GM10248 (cell line): ENCODE data around the gene FOXQ1.

Source experiments
- CTCF ChIA-PET: fragments of 300-600 bp; sonication (Branson Sonifier 250); formaldehyde crosslinking; extraction: SDS; loops from one replicate; lab custom pipeline; 2021; ENCODE audit warnings: antibody characterized with exemption; lab: Yijun Ruan, JAX
- POLR2A ChIA-PET: fragments of 350-650 bp; sonication (Branson Sonifier 250); formaldehyde crosslinking; extraction: SDS; loops from one replicate; lab custom pipeline; 2020; ENCODE audit warnings: antibody characterized with exemption; lab: Yijun Ruan, JAX
- DNase-seq: peaks from one replicate; pipeline ENCODE4 v3.0.0; 2012; ENCODE audit errors: extremely low spot score
- TF ChIP-seq, protein P1 (sequence below): IDR thresholded peaks from 2 replicates; pipeline ENCODE4 v1.5.1; 2012; ENCODE audit warnings: mild to moderate bottlenecking, low read depth; ENCODE audit errors: extremely low read depth, missing control alignments, control extremely low read depth

Gene FOXQ1

DNA sequence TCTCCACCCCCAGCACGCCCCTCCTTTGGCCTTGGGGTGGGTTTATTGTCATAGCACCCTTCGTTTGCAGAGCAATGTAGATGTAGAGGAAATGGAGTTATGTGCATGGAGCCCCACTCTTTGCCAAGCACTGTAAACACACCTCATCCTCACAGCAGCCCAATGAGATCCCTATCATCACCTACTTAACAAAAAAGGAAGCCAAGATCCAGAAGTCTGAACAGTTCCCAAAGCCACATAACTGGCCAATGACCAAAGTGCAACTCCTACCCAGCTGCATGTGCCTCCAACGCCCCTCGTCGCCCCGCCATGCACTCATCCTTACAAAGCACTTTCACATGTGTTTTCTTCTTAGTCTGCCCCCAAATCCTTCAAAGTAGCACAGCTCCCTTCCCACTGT is 21.8 kb upstream of the FOXQ1 start:
- POLR2A ChIA-PET = no interaction called here
- DNase-seq = no peak
- CTCF ChIA-PET = no interaction called here

DNA sequence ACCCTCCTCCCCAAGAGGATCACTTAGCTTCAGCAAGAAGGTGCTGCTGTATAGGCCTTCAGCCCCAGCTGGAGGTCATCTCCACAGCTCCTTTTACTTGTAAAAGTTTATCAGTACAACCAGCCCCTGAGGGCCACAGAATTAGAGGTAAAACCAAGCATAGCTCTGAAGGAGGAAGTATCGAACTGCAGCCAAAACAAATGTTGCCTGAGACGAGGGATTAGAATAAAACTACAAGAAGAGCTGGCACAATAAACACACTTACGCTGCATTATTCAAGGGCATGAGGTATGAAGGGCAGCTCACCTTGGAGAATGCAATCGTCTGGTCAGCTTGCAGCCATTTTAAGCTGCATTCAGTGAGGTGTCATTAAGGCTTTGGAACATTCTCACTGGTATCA is 21.1 kb upstream of the FOXQ1 start:
- ChIA-PET POLR2A (no interaction called here), CTCF (no interaction called here)
- TF ChIP-seq, protein P1, sequence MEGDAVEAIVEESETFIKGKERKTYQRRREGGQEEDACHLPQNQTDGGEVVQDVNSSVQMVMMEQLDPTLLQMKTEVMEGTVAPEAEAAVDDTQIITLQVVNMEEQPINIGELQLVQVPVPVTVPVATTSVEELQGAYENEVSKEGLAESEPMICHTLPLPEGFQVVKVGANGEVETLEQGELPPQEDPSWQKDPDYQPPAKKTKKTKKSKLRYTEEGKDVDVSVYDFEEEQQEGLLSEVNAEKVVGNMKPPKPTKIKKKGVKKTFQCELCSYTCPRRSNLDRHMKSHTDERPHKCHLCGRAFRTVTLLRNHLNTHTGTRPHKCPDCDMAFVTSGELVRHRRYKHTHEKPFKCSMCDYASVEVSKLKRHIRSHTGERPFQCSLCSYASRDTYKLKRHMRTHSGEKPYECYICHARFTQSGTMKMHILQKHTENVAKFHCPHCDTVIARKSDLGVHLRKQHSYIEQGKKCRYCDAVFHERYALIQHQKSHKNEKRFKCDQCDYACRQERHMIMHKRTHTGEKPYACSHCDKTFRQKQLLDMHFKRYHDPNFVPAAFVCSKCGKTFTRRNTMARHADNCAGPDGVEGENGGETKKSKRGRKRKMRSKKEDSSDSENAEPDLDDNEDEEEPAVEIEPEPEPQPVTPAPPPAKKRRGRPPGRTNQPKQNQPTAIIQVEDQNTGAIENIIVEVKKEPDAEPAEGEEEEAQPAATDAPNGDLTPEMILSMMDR = no peak
- no peak for DNase-seq

More for the DNA sequence above, 21.8 kb upstream of the FOXQ1 start:
- TF ChIP-seq, protein P1 = no peak

DNA sequence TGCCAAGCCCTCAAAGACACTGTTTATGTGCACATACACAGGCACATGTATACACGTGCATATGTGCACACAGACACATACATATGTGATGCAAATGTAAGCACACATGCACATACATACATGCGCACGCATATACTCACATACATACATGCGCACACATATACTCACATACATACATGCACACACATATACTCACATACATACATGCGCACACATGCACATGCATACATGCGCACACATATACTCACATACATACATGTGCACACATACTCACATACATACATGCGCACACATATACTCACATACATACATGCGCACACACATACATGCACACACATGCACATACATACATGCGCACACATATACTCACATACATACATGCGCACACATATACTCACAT is 20.5 kb upstream of the FOXQ1 start:
- no peak for DNase-seq
- POLR2A ChIA-PET = no interaction called here
- CTCF ChIA-PET = interaction anchor here (0.8 kb wide), 1 partner anchor 9 kb away, joined by 3 read pairs; no protein-coding TSS in a partner anchor
- TF ChIP-seq, protein P1 = no peak

DNA sequence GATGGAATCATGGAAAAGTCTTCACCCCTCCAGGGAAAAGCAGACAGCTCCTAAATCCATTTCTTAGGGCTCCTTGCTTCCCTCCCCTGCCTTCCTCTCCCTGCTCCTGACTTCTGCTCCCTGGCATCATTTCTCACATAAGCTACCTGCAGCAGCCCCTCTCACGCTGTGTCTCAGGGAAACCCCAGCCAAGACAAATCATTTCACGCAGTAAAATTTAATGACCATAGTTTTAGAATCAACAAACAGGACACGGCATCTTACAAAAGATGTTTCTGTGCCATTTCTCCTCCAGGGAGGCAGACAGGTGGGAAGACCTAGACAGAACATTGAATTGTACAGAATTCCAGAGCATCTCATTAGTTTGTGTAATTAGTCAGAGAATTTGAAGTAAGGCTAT is 16.5 kb upstream of the FOXQ1 start:
- POLR2A ChIA-PET = no interaction called here
- DNase-seq = no peak
- TF ChIP-seq, protein P1 = no peak
- CTCF ChIA-PET = interaction anchor here (1.3 to 1.5 kb wide), 3 partner anchors 11 to 703 kb away, joined by 3 to 4 read pairs (median 3); no protein-coding TSS in a partner anchor

DNA sequence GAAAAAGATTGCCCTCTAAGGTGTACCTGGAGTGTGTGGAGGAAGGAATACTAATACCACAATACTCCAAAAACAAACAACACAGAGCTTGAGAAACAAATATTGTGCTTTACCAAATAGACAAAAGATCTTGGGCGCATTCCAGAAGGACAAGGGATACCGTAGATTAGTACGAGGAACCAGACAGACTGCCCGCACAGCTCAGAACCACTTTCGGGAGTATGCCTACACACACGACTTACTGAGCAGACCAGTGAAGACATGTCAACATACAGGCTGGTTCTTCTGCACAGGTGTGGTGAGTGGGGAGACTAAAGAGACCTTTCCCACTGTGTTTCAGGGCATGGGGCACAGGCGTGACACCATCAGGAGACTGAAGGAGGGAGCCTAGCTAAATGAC is 15.8 kb upstream of the FOXQ1 start:
- POLR2A ChIA-PET = no interaction called here
- DNase-seq = no peak
- TF ChIP-seq, protein P1 = no peak
- CTCF ChIA-PET = interaction anchor here (1.3 kb wide), 2 partner anchors 12 to 703 kb away, joined by 3 read pairs; no protein-coding TSS in a partner anchor

DNA sequence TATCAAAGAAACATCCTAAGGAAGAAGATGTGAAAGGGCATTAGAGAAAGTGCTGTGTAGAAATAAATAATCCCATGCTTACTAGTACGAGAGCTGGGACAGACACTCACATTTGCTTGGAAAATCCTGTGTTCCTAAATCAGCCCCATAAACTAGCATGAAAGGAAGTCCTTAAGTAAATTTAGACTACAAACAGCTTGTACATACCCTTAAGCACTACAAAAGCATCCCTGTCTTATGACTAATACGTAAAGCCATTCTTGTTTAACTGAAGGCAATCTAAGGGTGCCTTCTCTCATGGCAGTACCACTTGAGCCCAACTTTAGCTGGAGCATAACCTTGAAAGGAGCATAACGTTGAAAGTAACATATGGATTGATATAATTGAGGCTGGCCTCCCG is 15.4 kb upstream of the FOXQ1 start:
- ChIA-PET CTCF (interaction anchor here (1.3 kb wide), 1 partner anchor 704 kb away, joined by 3 read pairs; no protein-coding TSS in a partner anchor), POLR2A (no interaction called here)
- no peak for DNase-seq
- TF ChIP-seq, protein P1 = no peak
